Measurements from ENCODE around the gene MYH14.

DNA sequence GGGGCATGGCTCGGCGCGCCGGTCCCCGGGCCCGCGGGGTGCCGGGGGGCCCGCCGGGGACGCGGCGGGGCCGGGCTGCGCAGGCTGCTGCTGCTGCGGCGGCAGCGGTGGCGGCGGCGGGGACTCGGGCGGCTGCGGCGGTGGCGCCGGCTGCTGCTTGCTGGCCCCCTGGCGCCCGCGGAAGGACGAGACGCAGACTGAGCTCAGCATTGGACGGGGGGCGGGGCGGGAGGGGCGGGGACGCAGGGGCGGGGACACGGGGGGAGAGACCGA is 125.4 kb downstream of the MYH14 start:
- TF ChIP-seq, protein P1, sequence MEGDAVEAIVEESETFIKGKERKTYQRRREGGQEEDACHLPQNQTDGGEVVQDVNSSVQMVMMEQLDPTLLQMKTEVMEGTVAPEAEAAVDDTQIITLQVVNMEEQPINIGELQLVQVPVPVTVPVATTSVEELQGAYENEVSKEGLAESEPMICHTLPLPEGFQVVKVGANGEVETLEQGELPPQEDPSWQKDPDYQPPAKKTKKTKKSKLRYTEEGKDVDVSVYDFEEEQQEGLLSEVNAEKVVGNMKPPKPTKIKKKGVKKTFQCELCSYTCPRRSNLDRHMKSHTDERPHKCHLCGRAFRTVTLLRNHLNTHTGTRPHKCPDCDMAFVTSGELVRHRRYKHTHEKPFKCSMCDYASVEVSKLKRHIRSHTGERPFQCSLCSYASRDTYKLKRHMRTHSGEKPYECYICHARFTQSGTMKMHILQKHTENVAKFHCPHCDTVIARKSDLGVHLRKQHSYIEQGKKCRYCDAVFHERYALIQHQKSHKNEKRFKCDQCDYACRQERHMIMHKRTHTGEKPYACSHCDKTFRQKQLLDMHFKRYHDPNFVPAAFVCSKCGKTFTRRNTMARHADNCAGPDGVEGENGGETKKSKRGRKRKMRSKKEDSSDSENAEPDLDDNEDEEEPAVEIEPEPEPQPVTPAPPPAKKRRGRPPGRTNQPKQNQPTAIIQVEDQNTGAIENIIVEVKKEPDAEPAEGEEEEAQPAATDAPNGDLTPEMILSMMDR (conservative IDR thresholded peaks at IDR 0.05 in 1 of 2, IDR thresholded peaks at IDR 0.05 in 1 of 2; ENCODE audit: low read depth in 1 of 2, low read length in 2 of 2), result no peak
- TF ChIP-seq EZH2 (IDR thresholded peaks at IDR 0.05; ENCODE audit: low read length, missing control alignments), result no peak
